ENCODE measurements around the gene KCNK10.
A peak's percentile ranks its signal among the peaks of the same experiment; 100 is the strongest.

Gene KCNK10

GRCh38 chr14:88154926-88155325, 168.1 kb downstream of the KCNK10 start:
- no peak for DNase-seq (ENCODE audit: low read depth, low spot score)
- no peak overlapping the region for H3K4me3 ChIP-seq (ENCODE audit: low read length)

GRCh38 chr14:88154321-88154720, 168.7 kb downstream of the KCNK10 start:
- peak; percentile 7 for DNase-seq (ENCODE audit: low read depth, low spot score)
- no peak overlapping the region for H3K4me3 ChIP-seq (ENCODE audit: low read length)

- no peak overlapping the region for H3K4me3 ChIP-seq (ENCODE audit: low read length)
- DNase-seq (ENCODE audit: low read depth, low spot score) = no peak
These were observed 176.0 kb downstream of the KCNK10 start for GRCh38 chr14:88146881-88147649.

GRCh38 chr14:88143810-88144209, 179.3 kb downstream of the KCNK10 start:
- DNase-seq (ENCODE audit: low read depth, low spot score) = no peak
- H3K4me3 ChIP-seq (ENCODE audit: low read length) = no peak overlapping the region

- no peak overlapping the region for H3K4me3 ChIP-seq (ENCODE audit: low read length)
- DNase-seq (ENCODE audit: low read depth, low spot score) = no peak
These were observed 180.1 kb downstream of the KCNK10 start for GRCh38 chr14:88142997-88143396.

- DNase-seq (ENCODE audit: low read depth, low spot score) = no peak
- H3K4me3 ChIP-seq (ENCODE audit: low read length) = no peak overlapping the region
These were observed 182.2 kb downstream of the KCNK10 start for GRCh38 chr14:88140874-88141273.

- no peak overlapping the region for H3K4me3 ChIP-seq (ENCODE audit: low read length)
- no peak for DNase-seq (ENCODE audit: low read depth, low spot score)
These were observed 185.7 kb downstream of the KCNK10 start for GRCh38 chr14:88137327-88137726.
